Retinal pigment epithelial cell (primary cell): ENCODE results near the gene GALNS.

Experiments used
- DNase-seq: peaks from one replicate; pipeline ENCODE4 v3.0.0-alpha.2; 2010; ENCODE audit warnings: low read depth
- H3K4me3 ChIP-seq: 2 replicates; pipeline ENCODE4 v1.5.1; 2011; ENCODE audit warnings: mild to moderate bottlenecking, low read length, control low read depth, moderate library complexity
- TF ChIP-seq, protein P1 (sequence below): conservative IDR thresholded peaks from 2 replicates; pipeline ENCODE4 v1.5.1; 2011; ENCODE audit warnings: low read depth, low read length, control low read depth, inconsistent platforms

GALNS gene

DNA sequence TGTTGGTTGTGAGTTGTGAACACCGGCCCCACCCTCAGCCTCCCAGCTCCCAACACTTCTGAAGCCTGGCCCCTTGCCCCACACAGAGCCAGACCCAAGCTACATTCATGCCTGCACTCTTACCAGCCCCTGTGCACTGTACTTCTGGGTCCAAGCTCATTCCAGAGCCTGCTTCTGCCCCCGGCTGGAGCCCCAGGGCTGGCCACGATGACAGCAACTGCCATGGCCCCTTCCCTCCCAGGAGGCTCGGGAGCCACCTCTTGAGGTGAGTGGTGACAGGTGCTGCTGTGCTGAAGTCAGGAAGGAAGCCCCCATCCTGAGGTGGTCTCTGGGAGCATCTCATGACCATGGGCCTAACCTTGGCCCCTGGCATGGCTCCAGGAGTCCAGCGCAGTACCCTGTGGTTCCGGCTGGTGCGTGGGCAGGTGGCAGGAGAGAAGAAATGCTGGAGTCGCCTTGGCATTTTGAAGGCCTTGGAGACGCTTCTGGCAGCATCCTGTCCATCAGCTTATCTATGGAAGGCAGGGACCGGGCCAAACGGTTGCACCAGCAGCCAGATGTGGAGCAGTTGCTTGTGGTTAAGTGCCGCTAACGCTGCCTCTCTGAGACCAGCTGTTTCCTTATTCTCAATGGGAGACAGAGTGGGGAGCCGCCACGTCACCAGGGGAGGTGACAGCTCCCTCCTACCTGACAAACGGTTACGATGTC lies 57.0 kb downstream of the GALNS start:
- DNase-seq, result no peak
- TF ChIP-seq, protein P1, sequence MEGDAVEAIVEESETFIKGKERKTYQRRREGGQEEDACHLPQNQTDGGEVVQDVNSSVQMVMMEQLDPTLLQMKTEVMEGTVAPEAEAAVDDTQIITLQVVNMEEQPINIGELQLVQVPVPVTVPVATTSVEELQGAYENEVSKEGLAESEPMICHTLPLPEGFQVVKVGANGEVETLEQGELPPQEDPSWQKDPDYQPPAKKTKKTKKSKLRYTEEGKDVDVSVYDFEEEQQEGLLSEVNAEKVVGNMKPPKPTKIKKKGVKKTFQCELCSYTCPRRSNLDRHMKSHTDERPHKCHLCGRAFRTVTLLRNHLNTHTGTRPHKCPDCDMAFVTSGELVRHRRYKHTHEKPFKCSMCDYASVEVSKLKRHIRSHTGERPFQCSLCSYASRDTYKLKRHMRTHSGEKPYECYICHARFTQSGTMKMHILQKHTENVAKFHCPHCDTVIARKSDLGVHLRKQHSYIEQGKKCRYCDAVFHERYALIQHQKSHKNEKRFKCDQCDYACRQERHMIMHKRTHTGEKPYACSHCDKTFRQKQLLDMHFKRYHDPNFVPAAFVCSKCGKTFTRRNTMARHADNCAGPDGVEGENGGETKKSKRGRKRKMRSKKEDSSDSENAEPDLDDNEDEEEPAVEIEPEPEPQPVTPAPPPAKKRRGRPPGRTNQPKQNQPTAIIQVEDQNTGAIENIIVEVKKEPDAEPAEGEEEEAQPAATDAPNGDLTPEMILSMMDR, result no peak
- no peak overlapping the region for H3K4me3 ChIP-seq

DNA sequence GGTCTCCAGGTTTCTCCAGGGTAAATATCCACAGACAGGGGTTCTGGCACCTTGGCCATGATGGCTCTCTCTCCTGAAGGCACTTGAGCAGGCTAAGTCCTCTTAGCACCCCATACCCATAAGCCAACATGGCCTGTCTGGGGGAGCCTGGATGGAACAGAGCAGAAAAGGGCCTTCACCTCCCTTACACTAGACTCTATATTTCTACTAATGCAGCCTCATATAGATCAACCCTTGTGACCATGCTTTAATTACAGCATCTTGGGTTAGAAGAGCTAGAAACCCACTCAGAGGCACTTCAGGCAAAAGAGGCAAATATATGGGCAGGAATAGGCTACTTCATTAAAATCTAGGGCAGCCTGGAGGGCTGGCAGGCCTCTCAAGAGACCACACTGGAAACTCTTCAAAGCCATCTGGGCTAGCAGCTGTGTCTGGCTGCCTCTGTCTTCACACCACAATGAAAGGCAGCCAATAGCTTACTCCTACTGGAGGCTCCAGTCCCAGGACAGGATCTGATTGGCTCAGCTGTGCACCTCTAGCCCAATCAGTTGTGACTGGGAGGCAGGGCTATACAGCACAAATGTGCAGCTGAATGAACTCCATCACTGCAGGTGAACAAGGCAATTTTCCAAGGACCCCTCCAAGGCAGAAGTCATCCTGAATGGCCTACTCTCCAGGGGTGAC lies 57.8 kb downstream of the GALNS start:
- TF ChIP-seq, protein P1, result no peak
- DNase-seq, result no peak
- no peak overlapping the region for H3K4me3 ChIP-seq

DNA sequence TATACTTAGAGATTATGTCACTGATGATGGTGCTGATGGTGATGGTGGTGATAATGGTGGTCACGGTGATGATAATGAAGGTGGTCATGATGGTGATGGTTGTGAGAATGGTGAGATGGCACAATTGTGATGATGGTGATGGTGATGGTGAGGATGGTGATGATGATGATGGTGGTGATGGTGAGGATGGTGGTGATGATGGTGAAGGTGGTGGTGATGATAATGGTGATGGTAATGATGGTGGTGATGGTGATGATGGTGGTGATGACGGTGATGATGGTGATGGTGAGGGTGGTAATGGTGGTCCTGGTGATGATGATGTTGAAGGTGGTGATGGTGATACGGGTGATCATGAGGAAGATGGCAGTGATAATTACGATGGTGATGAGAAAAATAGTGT lies 58.7 kb downstream of the GALNS start:
- DNase-seq, result no peak
- no peak overlapping the region for H3K4me3 ChIP-seq
- TF ChIP-seq, protein P1, result no peak

DNA sequence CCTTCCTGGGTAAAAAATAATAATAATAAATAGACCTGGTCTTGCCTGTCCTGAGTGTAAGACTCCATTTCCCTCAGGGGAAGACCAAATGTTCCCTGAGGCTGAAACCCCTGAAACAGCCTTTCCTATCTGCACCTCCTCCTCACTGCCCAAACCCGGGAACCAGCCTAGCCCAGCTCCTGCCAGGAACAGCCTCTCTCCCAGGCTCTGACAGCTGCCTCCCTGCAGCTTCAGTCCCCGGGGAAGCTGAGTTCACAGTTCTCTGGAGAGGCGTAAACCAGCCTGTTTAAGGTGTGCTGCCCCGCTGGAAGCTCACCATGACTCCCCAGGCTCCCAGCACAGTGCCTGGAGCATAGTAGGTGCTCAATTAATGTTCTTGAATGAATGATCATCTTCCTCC lies 60.5 kb downstream of the GALNS start:
- no peak overlapping the region for H3K4me3 ChIP-seq
- TF ChIP-seq, protein P1, result no peak
- DNase-seq, result no peak

DNA sequence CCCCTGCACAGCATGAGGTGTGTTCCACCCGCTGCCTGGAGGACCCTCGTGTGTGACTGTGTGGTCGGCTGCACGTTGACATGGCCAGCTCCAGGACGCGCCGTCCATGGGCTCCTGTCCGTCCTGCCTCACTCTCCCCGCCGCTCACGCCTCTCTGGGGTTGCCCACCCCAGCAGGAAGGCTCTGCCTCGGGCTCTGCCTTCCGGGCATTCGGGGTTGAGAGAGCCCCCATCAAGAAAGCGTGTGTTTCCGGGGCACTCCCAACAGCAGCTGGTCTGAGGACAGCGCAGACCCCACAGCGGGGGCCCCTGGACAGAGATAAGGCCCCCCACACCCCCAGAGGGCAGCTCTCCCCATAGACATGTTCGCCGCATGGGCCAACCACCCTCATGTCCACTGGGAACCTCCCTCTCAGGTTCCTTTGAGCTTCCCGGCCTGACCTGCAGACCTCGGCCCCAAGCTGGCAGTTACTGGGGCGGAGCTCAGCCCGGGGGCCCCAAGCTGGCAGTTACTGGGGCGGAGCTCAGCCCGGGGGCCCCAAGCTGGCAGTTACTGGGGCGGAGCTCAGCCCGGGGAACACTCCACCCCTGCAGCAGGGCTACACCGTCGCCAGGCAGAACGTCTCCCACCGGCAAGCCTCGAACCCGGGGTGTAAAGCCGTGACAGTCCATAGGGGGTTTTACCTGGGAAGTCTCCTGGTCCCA lies 63.3 kb downstream of the GALNS start:
- no peak for DNase-seq
- H3K4me3 ChIP-seq, result no peak overlapping the region
- TF ChIP-seq, protein P1, result no peak

DNA sequence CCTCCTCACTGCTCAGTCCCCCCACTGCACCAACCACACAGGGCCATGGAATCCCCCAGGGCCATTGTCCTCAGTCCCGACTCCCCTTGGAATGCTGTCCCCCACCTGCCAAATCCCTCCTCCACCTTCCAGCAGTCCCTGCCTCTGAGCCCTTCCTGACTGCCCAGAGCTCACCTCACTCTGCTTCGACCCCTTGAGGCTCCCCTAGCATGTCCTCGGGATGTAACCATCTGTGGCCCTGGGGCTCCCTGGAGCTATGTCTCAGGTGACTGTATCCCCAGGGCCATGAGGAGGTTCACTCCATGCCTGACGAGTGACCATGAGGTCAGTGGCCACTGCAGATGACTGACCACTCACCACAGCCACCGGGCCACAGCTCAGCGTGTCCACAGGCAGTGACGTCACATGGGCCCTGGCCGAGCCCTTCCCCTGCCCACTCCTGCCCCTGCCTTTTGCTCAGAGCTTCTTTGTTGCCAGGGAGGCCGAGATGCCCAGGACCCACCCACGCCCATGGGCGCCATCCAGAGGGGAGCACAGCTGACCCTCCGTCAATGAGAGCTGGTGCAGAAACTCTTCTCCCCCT lies 64.0 kb downstream of the GALNS start:
- TF ChIP-seq, protein P1, result no peak
- H3K4me3 ChIP-seq, result no peak overlapping the region
- DNase-seq, result no peak
